Sigmoid colon (tissue), 7 donors: ENCODE results near the gene CAMTA1. TPM values are rescaled to one million over a fixed set of nuclear protein-coding genes. Genes with fewer than 3 reads are reported as not detected.

Experiments used
- DNase-seq: peaks from one replicate; pipeline ENCODE4 v3.0.0-alpha.2; 2019
- H3K27ac ChIP-seq, 4 donors: fragments of 200-600 bp; sonication (generic); one replicate each; pipeline ENCODE4 v1.5.1; 2016 to 2019; ENCODE audit warnings: mild to moderate bottlenecking in 1 of 4
- H3K27me3 ChIP-seq, 3 donors: fragments of 200-600 bp; sonication (generic); one replicate each; pipeline ENCODE4 v1.5.1; 2019; ENCODE audit warnings: mild to moderate bottlenecking in 1 of 3
- H3K36me3 ChIP-seq, 4 donors: fragments of 200-600 bp; sonication (generic); one replicate each; pipeline ENCODE4 v1.5.1; 2016 to 2019
- H3K4me1 ChIP-seq, 4 donors: fragments of 200-600 bp; sonication (generic); one replicate each; pipeline ENCODE4 v1.5.1; 2017 to 2019
- H3K4me3 ChIP-seq, 4 donors: fragments of 200-600 bp; sonication (generic); one replicate each; pipeline ENCODE4 v1.5.1; 2017 to 2019; ENCODE audit warnings: mild to moderate bottlenecking in 2 of 4, moderate library complexity in 1 of 4
- H3K9me3 ChIP-seq, 4 donors: fragments of 200-600 bp in 3 of 4; sonication (generic) in 3 of 4; one replicate each; pipeline versions ENCODE4 v1.5.1 to v1.6.1; 2013 to 2019
- EP300 ChIP-seq, 4 donors: sonication (generic); formaldehyde crosslinking; IDR thresholded peaks; one replicate each; pipeline ENCODE4 v1.6.1; 2017; ENCODE audit warnings: antibody characterized with exemption in 4 of 4
- POLR2A ChIP-seq, 2 donors: fragments of 450-650 bp; IDR thresholded peaks; one replicate each; pipeline ENCODE4 v1.6.1; 2016; ENCODE audit warnings: antibody characterized with exemption in 2 of 2, mild to moderate bottlenecking in 2 of 2, moderate library complexity in 2 of 2
- POLR2AphosphoS5 ChIP-seq, 4 donors: sonication (generic); formaldehyde crosslinking; IDR thresholded peaks; one replicate each; pipeline ENCODE4 v1.6.1; 2017; ENCODE audit warnings: antibody characterized with exemption in 4 of 4
- WGBS, 2 donors: extraction: QIAGEN DNeasy Blood & Tissue Kit; methylation state at CpG; one replicate each; pipeline ENCODE4 v1.1.7; 2013; 5-methylcytosine and 5-hydroxymethylcytosine counted together
- intact Hi-C: fragments of 100-400 bp; cut with DNase I; formaldehyde crosslinking; loops from one replicate; pipeline ENCODE4 v1.15.1; 2023
- polyA plus RNA-seq, 3 donors: library from polyadenylated mRNA; stranded (reverse); fragments of 200-250 nt; gene quantifications; one replicate each; pipeline ENCODE4 v1.2.3, GENCODE V29; 2013
- total RNA-seq, 4 donors: library from RNA; depleted of rRNA; stranded (reverse); fragments of >200 nt; gene quantifications; one replicate each; pipeline ENCODE4 v1.1.0, GENCODE V29; 2016
- TF ChIP-seq, protein P1 (sequence below), 4 experiments: fragments of 450-650 bp in 3 of 4; fragments of 200-600 bp in 1 of 4; IDR thresholded peaks; one replicate each; pipeline ENCODE4 v1.5.1; 2016 to 2019; ENCODE audit warnings: antibody characterized with exemption in 4 of 4, mild to moderate bottlenecking in 3 of 4, moderate library complexity in 2 of 4
- donor health status: healthy with polysubstance abuse.
- donor health status: Bipolar disorder and iron deficiency.
- donor health status: healthy.

The CAMTA1 gene
- total and polyA plus RNA-seq, 7 donors, result 97.9 to 196 (median 177) TPM

GRCh38 chr1:6757719-6758435 is 27.4 kb upstream of the CAMTA1 start:
- Histone ChIP-seq H3K27me3 (no peaks in the 10 kb centered on the region), H3K36me3 (no peaks in the 10 kb centered on the region), H3K4me1 (no peaks in the 10 kb centered on the region), H3K27ac (no peak overlapping the region), H3K4me3 (no peak overlapping the region), H3K9me3 (no peaks in the 10 kb centered on the region)
- 85 to 91% methylated on average over 25 of the region's 25 CpGs for WGBS, 2 donors
- TF ChIP-seq POLR2A (IDR thresholded peaks at IDR 0.05) (no peak), EP300 (IDR thresholded peaks at IDR 0.05) (no peak), POLR2AphosphoS5 (IDR thresholded peaks at IDR 0.05) (no peak)
- TF ChIP-seq, protein P1, sequence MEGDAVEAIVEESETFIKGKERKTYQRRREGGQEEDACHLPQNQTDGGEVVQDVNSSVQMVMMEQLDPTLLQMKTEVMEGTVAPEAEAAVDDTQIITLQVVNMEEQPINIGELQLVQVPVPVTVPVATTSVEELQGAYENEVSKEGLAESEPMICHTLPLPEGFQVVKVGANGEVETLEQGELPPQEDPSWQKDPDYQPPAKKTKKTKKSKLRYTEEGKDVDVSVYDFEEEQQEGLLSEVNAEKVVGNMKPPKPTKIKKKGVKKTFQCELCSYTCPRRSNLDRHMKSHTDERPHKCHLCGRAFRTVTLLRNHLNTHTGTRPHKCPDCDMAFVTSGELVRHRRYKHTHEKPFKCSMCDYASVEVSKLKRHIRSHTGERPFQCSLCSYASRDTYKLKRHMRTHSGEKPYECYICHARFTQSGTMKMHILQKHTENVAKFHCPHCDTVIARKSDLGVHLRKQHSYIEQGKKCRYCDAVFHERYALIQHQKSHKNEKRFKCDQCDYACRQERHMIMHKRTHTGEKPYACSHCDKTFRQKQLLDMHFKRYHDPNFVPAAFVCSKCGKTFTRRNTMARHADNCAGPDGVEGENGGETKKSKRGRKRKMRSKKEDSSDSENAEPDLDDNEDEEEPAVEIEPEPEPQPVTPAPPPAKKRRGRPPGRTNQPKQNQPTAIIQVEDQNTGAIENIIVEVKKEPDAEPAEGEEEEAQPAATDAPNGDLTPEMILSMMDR (IDR thresholded peaks at IDR 0.05), result no peak
- intact Hi-C loops, result no loop called here
- no peak for DNase-seq

GRCh38 chr1:6761196-6761737 is 24.0 kb upstream of the CAMTA1 start:
- 71 to 84% methylated on average over 9 of the region's 9 CpGs for WGBS, 2 donors
- Histone ChIP-seq H3K27me3 (no peaks in the 10 kb centered on the region), H3K9me3 (no peaks in the 10 kb centered on the region), H3K4me1 (no peaks in the 10 kb centered on the region), H3K27ac (no peak overlapping the region), H3K4me3 (no peak overlapping the region), H3K36me3 (no peaks in the 10 kb centered on the region)
- TF ChIP-seq, protein P1 (IDR thresholded peaks at IDR 0.05), result no peak
- TF ChIP-seq EP300 (IDR thresholded peaks at IDR 0.05) (no peak), POLR2AphosphoS5 (IDR thresholded peaks at IDR 0.05) (no peak), POLR2A (IDR thresholded peaks at IDR 0.05) (no peak)
- intact Hi-C loops, result no loop called here
- no peak for DNase-seq

GRCh38 chr1:6762060-6762459 is 23.2 kb upstream of the CAMTA1 start:
- H3K27me3 ChIP-seq, result no peaks in the 10 kb centered on the region
- no peaks in the 10 kb centered on the region for H3K4me1 ChIP-seq
- TF ChIP-seq EP300 (IDR thresholded peaks at IDR 0.05) (no peak), POLR2AphosphoS5 (IDR thresholded peaks at IDR 0.05) (no peak), POLR2A (IDR thresholded peaks at IDR 0.05) (no peak)
- TF ChIP-seq, protein P1 (IDR thresholded peaks at IDR 0.05), result no peak
- no peaks in the 10 kb centered on the region for H3K36me3 ChIP-seq
- no peak overlapping the region for H3K27ac ChIP-seq
- H3K4me3 ChIP-seq, result no peak overlapping the region
- 73 to 87% methylated on average over 6 of the region's 6 CpGs for WGBS, 2 donors
- no peaks in the 10 kb centered on the region for H3K9me3 ChIP-seq
- DNase-seq, result no peak
- intact Hi-C loops, result no loop called here

DNA sequence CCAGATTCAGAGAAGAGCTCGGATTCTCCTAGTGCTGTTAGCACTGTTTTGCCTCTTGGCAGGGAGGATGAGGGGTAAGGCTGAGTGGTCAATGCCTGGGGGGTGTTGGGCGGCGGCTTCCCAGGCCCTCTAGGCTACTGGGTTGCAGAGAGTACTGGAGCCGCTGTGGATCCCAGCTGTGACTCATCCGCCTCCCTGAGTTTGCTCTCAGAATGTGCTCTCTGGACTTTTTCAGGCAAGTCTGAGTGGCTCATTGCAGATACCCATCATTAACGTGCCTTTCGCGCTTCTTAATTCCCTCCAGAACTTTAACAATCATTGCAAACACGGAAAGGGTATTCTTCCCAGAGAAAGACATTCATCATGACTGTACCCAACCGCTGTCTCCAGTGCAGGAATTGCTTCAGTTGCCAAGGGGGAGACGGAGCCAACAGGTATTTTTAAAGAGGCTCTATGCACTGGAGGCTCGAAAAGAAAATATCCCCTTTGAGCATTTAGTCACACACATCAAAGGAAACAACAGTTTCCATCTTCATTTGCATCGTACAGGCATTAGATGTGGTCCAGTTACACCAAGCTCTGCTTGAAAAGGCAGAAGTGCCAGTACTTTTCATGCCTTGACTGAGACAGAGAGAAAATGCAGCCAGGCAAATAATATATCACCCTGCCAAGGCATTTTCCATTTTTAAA is 14.4 kb upstream of the CAMTA1 start:
- Histone ChIP-seq H3K4me3 (peak overlapping the region in 1 of 4 donors; percentile 14), H3K36me3 (no peaks in the 10 kb centered on the region), H3K27ac (peak overlapping the region in 3 of 4 donors; percentile 33 to 59 (median 35)), H3K27me3 (no peaks in the 10 kb centered on the region), H3K4me1 (peaks cover 0 to 18% (median 17%) of the 10 kb centered on the region in 4 donors), H3K9me3 (no peaks in the 10 kb centered on the region)
- DNase-seq, result no peak
- intact Hi-C loops, result no loop called here
- TF ChIP-seq, protein P1 (IDR thresholded peaks at IDR 0.05), result no peak
- TF ChIP-seq POLR2A (IDR thresholded peaks at IDR 0.05) (no peak), EP300 (IDR thresholded peaks at IDR 0.05) (no peak), POLR2AphosphoS5 (IDR thresholded peaks at IDR 0.05) (no peak)
- 51 to 63% methylated on average over 13 of the region's 13 CpGs for WGBS, 2 donors
